Epithelial cell of proximal tubule (primary cell): Measurements from ENCODE around the gene PHLDA3. TPM values are rescaled to one million over a fixed set of nuclear protein-coding genes. Genes with fewer than 3 reads are reported as not detected.
A peak's percentile ranks its signal among the peaks of the same experiment; 100 is the strongest.

Source experiments
- DNase-seq: peaks from one replicate; pipeline ENCODE4 v3.0.0-alpha.2; 2011; ENCODE audit warnings: low read depth
- H3K4me3 ChIP-seq: 2 replicates; pipeline ENCODE4 v1.5.1; 2011; ENCODE audit warnings: low read depth, mild to moderate bottlenecking, low read length
- total RNA-seq: library from RNA; depleted of rRNA; stranded (reverse); fragments of >200 nt; gene quantifications from 2 replicates; pipeline ENCODE4 v1.2.3, GENCODE V29; 2015
- TF ChIP-seq, protein P1 (sequence below): conservative IDR thresholded peaks from 2 replicates; pipeline ENCODE4 v1.5.1; 2012; ENCODE audit warnings: low read depth, mild to moderate bottlenecking, low read length

The PHLDA3 gene
- total RNA-seq = 40.4 and 53.9 TPM in 2 replicates

DNA sequence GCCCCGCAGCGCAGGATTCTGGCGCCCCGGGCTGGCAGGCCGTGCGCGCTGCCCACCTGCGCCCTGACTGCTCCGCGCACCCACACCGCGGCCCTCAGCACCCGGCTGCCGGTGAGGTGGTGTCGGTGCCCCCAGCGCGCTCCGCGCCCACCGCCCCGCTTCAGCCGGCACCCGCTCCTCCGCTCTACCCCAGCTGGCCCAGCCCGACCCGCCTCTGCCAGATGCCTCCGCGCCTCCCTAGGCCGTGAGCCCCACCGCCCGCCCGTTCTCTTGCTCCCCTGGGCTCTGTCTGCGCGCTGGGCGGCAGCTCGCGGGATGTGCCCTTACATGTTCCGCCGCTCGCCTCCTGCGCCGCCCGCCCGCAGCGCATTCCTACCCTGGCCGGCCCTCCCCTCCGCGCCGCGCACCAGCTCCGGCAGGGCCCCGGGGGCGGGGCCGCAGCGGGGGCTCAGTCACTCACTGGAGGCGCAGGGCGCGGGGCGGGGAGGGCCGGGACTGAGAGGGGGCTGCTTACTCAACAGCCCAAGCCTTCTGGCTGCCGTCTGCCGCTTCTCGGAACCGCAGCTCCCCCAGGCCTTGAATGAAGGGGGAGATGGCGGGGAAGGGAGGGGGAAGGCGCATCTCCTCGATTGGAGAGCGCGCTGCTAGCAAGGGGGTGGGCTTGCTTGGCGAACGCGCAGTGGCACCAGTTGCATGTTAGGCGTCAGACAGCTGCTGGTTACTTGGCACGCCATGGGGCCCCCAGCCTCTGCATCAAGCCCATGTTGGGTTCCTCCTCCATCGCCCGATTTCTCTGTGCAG is at the start of gene PHLDA3:
TSS of gene PHLDA3 (minus strand) at position 345 of the 801 bp plus-strand sequence. CDS start 402 bp downstream, outside the sequence.
- TF ChIP-seq, protein P1, sequence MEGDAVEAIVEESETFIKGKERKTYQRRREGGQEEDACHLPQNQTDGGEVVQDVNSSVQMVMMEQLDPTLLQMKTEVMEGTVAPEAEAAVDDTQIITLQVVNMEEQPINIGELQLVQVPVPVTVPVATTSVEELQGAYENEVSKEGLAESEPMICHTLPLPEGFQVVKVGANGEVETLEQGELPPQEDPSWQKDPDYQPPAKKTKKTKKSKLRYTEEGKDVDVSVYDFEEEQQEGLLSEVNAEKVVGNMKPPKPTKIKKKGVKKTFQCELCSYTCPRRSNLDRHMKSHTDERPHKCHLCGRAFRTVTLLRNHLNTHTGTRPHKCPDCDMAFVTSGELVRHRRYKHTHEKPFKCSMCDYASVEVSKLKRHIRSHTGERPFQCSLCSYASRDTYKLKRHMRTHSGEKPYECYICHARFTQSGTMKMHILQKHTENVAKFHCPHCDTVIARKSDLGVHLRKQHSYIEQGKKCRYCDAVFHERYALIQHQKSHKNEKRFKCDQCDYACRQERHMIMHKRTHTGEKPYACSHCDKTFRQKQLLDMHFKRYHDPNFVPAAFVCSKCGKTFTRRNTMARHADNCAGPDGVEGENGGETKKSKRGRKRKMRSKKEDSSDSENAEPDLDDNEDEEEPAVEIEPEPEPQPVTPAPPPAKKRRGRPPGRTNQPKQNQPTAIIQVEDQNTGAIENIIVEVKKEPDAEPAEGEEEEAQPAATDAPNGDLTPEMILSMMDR = no peak
- peak within 1 kb of the TSS; percentile 80 for H3K4me3 ChIP-seq
- no peak for DNase-seq

DNA sequence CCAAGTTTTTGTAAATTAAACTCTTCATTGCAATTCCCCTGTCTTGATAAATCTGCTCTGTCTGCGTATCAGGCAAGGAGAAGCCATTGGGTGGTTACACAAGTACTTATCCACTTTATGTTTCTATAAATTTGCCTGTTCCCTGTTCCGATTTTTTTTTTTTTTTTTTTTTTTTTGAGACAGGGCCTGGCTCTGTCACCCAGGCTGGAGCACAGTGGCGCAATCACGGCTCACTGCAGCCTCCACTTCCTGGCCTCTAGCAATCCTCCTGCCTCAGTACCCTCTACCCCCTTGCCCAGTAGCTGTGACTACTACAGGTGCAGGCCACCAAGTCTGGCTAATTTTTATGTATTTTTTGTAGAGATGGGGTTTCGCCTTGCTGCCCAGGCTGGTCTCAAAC is 49.1 kb upstream of the PHLDA3 start:
- no peak overlapping the region for H3K4me3 ChIP-seq
- TF ChIP-seq, protein P1 = no peak
- no peak for DNase-seq

DNA sequence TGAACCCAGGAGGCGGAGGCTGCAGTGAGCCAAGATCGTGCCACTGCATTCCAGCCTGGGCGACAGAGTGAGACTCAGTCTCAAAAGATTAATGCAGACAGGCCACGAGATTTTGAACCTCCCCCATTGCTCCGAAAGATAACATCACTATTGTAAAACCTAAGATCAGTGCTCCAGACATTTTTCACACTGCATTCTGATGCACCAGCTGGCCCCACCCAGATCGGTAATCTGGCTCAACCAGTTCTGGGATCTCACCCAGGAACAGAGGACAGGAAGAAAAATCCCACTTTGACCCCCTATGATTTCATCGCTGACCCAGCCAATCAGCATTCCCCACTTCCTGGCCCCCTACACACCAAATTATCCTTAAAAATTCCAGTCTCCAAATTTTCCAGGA is 48.6 kb upstream of the PHLDA3 start:
- H3K4me3 ChIP-seq = no peak overlapping the region
- DNase-seq = no peak
- TF ChIP-seq, protein P1 = no peak

DNA sequence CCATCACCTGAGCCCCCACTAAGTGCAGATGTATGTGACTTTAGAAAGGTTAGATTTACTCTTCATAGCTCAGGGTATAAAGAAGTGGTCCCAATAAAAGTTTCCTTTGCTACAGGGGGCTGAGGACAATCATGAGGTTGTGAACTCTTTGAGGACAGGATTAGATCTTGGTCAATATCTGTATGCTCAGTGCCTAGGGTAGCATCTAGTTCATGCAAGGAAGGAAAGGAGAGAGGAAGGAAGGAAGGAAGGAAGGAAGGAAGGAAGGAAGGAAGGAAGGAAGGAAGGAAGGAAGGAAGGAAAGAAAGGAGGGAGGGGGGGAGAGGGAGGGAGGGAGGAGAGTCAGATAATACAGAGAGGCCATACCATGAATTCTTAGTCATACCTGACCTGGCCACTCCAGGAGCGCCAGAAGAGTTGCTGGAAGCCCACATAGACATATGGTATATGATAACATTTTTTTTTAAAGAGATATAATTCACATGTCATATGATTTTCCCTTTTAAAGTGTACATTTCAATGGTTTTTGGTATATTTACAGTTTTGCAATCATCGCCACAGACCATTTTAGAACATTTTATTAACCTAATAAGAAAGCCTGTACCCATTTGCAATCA is 47.6 kb upstream of the PHLDA3 start:
- DNase-seq = no peak
- H3K4me3 ChIP-seq = no peak overlapping the region
- TF ChIP-seq, protein P1 = no peak

DNA sequence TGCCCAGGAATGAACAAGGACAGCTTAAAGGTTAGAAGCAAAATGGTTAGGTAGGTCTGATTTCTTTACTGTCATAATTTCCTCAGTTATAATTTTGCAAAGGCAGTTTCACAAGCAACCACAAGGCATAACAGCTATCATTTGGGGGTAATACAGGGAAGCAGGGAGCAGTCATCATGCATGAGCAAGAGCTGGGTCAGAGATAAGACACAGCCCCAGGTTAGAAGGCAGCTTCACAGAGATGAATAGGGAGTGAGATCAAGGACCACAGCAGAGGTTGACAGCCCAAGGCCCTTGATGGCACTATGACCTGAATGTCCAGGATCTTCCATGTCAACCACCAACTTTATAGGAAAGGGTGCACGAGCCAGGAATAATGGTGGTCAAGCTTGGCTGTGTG is 46.9 kb upstream of the PHLDA3 start:
- no peak for DNase-seq
- TF ChIP-seq, protein P1 = no peak
- no peak overlapping the region for H3K4me3 ChIP-seq

DNA sequence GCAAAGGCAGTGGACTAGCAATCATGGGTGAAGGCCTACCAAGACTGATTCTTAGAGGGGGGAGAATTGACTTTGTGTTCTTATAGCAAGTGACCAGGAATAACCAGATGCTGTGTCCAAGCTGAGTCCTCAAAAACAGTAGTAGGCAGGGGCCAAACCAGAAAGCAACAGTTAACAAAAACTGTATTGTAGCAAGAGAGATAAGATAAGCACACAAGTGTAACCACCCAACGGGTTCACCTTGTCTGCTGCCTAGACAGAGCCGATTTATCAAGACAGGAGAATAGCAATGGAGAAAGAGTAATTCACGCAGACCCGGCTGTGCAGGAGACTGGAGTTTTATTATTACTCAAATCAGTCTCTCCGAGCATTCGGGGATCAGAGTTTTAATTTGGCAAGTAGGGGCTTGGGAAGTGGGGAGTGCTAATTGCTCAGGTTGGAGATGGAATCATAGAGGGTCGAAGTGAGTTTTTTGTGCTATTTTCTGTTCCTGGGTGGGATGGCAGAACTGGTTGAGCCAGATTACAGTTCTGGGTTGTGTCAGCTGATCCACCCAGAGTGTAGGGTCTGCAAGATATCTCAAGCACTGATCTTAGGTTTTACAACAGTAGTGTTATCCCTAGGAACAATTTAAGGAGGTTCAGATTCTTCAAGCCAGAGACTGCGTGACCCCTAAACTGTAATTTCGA is 46.2 kb upstream of the PHLDA3 start:
- no peak overlapping the region for H3K4me3 ChIP-seq
- TF ChIP-seq, protein P1 = no peak
- DNase-seq = no peak
